RPMI7951 (cell line): ENCODE data around the gene HORMAD2. TPM values are rescaled to one million over a fixed set of nuclear protein-coding genes. Genes with fewer than 3 reads are reported as not detected.
"Not testable (repeated sequence)": the region's sequence is repeated elsewhere in the genome, so short reads cannot be mapped to it uniquely, and the experiment has no call there.

ENCODE experiments used
- DNase-seq: peaks from one replicate; pipeline ENCODE4 v3.0.0-alpha.2; 2012; ENCODE audit warnings: low read depth
- total RNA-seq: library from RNA; depleted of rRNA; stranded (reverse); fragments of >200 nt; shearing (Covaris generic); gene quantifications from 2 replicates; pipeline ENCODE4 v1.2.3, GENCODE V29; 2014

HORMAD2 gene
- total RNA-seq, 1 experiment from 2014 or later, result not detected

DNA sequence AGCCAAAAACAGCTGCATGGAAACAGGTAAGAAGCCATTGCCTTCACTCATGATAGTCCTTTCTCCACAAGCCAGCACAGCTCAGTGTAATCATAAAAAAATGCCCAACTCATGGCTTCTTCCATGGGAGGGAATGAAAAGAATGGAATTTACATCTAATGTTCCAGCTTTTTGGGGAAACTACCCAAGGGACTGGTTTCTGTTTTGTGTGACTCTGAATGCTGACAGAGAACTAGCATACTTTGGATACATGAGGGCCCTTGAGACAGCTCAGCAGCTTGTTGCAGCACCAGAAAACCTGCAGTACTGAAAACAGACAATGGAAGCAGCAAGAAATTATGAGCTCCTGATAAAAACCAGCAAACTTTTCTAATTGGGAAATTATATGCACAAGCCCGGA, 24.2 kb upstream of the HORMAD2 start:
- DNase-seq, result no peak

DNA sequence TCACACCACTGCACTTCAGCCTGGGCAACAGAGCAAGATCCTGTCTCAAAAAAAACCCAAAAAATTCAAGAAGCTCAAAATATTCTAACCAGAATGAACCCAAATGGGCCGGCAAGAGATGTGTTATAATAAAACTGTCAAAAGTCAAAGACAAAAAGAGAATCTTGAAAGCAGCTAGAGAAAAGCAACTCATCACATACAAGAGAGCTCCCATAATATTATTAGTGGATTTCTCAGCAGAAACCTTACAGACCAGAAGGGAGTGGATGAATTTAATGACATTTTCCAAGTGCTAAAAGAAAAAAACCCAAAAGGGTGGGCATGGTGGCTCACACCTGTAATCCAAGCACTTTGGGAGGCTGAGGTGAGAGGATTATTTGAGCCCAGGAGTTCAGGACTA, 22.9 kb upstream of the HORMAD2 start:
- DNase-seq, result no peak

DNA sequence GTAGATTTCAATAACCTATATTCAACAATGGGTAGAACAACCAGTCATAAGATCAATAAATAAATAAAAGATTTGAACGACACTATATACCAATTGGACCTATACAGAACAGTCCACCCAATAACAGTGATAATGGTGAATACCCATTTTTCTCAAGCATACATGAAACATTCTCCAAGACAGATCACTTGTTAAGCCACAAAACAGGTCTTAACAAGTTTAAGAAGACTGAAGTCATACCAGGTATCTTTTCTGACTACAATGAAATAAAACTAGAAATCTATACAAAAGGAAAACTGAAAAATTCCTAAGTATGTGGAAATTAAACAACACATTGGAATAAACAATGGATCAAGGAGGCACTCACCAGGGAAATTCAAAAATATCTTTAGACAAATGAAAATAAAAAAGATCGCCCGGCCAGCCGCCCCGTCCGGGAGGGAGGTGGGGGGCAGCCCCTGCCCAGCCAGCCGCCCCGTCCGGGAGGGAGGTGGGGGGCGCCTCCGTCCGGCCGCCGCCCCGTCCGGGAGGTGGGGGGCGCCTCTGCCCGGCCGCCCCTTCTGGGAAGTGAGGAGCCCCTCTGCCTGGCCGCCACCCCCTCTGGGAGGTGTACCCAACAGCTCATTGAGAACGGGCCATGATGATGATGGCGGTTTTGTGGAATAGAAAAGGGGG, 20.8 kb upstream of the HORMAD2 start:
- not testable (repeated sequence) for DNase-seq

DNA sequence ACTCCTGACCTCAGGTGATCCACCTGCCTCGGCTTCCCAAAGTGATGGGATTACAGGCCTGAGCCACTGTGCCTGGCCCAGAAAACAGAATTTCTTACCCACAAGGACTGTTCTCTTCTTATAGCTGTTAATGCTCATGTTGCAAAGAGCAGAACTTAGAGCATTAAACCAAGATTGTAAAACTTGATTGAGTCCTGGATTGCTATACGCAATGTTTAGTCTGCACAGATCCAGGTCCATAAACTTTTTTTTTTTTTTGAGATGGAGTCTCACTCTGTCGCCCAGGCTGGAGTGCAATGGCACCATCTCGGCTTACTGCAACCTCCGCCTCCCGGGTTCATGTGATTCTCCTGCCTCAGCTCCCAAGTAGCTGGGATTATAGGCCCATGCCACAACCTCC, 19.2 kb upstream of the HORMAD2 start:
- DNase-seq, result not testable (repeated sequence)

DNA sequence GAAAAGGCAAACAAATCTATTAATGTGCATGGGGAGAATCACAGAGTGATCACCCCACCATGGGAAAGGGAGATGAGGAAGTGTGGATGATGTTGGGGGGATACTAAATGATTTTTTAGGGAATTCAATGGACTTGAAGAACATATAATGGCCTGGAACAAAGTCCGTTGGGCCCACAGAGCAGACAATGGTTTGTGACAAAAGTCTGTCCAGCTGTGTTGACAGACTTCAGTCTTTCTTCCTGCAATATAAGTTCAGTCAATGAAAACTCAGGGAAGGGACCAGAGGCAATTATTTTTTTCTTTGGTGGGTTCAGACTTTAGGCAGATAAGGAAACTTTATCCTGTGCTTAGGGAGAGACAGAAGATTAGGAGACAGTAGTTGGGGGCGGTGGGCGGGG, 18.0 kb upstream of the HORMAD2 start:
- no peak for DNase-seq

DNA sequence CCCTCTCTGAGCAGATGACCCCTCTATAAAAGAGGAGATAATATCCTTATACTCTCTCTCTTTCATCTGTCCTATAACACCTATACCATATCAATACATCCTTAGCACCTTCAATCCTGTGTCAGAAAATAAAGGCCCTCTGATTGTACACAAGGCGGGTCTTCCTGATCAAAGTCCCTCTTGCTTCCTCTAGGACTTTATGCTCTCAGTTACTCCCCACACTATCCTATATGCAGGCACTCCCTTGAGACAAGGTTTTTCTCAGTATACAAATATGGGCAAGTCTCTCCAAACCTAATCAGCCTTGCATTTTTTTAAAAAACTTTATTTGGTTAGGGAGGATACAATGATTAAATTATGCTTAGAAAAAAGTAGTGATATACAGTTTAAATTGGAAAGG, 17.3 kb upstream of the HORMAD2 start:
- DNase-seq, result no peak

DNA sequence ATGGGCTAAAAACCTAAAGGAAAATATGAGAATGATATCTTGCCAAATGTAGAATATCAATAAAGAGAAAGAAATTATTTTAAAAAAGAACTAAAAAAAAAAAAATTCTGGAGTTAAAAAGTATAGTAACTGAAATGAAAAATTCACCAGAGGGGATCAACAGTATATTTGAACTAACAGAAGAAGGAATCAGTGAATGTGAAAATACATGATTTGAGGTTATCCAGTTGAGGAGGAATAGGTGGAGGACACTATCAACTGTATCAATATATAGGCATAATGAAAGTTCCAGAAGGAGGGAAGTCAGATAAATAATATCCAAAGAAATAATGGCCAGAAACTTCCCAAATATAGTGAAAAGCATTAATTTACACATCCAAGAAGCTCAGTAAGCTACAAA, 16.1 kb upstream of the HORMAD2 start:
- DNase-seq, result no peak

DNA sequence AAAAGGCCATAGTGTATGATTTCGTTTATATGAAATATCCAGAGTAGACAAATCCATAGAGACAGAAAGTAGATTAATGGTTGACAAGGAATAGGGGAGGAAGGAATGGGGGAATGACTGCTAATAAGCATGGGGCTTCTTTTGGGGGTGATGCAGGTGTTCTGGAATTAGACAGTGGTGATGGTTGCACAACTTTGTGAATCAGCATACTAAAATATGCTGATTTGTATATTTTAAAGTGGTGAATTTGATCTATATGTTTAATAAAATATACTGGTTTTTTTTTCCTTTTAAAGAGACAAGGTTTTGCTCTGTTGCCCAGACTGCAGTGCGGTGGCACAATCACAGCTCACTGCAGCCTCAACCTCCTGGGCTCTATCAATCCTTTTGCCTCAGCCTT, 6.5 kb upstream of the HORMAD2 start:
- no peak for DNase-seq

DNA sequence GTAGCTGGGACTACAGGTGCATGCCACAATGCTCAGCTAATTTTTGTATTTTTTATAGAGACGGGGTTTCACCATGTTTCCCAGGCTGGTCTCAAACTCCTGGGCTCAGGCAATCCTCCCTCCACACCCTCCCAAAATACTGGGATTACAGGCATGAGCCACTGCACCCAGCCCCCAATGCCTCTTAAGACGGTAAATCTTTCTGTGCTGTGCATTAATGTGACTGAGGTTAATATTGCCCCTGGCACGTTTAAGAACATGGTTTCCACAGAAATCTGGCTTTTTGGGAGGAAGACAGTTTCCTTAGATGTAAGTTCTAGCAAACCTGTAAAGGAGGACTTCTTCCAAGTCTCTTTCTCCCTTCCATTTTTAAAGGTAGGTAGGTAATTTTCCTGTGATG, 6.1 kb upstream of the HORMAD2 start:
- DNase-seq, result no peak

DNA sequence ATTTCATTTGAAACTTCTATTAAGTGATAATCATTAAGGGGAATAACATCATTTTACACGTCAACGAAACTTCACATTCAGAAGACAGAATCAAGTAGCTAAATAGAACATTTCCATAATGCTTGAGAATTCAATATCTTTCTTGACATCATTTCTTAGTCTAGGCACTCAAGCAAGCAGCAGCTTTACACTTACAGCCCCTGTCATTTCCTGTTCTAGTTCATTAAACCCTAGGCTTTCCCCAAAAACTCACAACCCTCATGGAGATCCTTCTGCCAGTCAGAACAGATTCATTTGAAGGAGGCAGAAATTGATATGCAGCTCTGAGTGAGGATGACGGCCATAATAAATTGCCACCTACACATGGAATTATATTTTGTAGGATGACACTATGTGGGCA, 5.3 kb upstream of the HORMAD2 start:
- DNase-seq, result no peak

DNA sequence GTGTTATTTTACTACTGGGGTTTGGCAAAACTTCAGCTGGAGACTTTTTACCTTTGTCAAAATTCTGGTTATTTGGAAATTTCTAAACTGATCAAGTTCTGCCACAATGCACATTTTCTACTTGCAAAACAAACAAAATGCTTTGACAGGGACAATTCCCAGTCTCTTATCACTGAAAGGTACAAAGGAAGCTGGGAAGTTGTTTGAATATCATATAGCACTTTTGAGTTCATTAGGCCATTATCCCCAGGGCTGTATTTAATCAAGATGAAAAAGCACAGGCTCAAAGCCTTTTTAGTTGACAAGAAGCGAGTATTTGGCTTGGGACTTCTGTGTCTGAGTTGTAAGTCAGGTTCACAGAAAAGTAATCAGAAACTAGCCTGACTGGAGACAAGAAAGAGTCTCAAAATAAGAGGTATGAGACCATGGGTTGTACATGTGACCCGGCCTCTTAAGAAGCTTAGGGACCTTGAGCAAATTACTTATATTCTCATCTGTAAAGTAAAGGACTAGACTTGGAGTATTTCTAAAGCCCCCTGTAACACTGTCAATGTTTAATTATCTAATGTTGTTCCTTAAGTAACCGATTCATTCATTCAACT, 2.9 kb upstream of the HORMAD2 start:
- DNase-seq, result no peak

DNA sequence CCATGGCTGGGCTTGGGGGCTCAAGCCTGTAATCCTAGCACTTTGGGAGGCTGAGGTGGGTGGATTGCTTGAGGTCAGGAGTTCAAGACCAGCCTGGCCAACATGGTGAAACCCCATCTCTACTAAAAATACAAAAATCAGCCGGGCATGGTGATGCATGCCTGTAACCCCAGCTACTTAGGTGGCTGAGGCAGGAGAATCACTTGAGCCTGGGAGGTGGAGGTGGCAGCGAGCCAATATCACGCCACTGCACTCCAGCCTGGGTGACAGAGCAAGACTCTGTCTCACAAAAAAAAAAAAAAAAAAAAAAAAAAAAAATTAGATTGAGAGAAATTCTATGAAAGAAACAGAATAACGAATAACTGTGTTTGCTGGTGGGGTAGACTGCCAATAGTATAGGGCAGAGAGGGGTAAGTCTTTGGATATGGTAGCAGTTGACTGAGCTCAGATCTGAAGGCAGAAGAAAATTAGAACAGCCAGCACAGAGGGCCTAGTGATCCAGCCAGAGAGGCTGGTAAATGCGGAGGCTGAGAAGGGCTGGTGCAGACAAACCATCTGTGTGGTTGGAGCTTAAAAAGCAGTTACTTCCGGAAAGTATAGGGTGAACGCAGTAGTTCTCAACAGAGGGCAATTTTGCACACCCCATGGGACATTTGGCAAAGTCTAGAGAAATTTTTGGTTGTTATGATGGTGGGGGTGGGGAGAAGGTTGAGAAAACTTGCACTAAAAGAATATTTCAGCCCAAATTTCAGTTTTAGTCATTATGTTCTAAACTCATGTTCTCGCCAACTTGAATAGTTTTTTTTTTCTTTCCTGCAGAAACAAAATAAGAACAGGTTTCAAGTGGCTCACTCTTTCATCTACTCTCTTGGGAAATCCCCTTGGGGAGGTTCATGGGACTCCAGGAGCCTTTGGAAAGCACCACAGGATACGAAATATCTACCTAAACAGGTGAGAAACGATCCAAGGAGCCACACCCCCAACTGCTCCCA, 1.6 kb upstream of the HORMAD2 start:
- DNase-seq, result no peak

DNA sequence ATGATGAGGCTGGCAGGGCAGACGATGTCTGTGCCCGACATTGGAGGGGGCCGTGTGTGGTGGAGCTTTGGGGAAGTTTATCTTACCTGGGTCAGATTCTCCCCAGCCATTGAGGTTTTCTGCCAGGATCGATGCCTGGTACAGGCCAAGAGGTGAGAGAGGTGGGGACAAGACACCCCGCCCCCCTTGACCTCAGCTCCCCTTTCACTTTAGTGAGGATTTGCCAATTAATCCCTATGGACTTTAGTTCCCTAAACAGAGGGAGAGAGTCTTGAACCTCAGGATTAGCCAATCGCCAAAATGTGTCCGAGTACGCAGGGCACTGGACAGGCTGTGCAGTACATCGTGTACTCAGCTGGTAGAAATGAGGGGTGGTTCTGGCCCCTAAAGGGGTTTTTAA, 541 bp downstream of the HORMAD2 start:
- DNase-seq, result no peak

DNA sequence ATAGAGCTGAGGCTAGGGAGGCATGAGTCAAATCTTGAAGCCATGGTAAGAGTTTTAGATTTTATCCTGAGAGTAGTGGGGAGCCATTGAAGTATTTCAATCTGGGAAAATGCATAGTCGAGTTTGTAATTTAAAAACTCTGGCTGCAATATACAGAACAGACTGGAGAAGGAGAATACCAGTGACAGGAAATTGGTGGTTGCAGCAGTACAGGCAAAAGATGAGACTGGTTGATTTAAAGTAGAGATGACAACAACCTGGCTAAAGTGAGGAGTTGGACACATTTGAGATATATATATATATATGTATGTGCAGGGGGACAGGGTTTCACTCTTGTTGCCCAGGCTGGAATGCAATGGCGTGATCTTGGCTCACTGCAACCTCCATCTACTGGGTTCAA, 6.2 kb downstream of the HORMAD2 start:
- no peak for DNase-seq

DNA sequence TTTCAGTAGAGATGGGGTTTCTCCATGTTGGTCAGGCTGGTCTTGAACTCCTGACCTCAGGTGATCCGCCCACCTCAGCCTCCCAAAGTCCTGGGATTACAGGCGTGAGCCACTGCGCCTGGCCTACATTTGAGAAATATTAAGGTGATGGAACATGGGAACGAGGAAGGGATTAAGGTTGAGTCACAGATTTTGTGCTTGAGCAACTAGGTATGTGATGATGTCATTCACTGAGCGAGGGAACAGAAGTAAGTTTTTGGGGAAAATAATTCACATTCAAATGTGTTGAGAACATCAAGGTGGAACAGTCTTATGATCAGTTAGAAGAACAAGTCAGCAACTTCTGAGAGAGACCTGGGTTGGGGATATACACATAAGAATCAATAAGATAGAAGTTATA, 6.8 kb downstream of the HORMAD2 start:
- DNase-seq, result peak; percentile 21

DNA sequence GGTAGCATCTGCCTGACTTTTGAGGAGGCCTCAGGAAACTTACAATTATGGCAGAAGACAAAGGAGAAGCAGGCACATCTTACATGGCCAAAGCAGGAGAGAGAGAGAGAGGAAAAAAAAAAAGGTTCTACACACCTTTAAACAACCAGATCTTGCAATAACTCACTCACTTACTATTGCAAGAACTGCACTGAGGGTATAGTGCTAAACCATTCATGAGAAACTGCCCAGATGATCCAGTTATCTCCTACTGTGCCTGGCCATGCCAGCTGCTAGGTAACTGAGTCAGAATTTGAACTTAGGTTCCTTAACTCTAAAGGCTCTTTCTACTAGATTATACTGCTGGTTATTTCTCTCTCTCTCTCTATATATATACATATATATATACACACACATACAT, 7.3 kb downstream of the HORMAD2 start:
- DNase-seq, result no peak

DNA sequence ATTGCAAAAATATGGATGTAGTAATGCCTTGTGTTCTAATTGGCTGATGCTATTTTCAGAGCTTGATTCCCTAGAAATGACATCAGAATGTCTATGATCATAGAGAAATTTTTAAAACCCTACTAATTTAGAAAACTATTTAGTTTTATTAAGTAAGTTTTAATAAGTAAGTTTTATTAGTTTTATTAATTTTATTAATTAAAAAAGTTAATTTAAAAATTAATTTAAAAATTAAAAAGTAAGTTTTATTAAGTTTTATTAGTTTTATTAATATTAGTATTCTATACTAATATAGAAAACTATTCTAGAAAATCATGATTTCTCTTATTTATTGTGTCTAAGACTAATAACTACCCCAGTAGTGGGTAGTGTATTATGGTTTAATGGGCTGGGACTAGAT, 8.2 kb downstream of the HORMAD2 start:
- DNase-seq, result no peak

DNA sequence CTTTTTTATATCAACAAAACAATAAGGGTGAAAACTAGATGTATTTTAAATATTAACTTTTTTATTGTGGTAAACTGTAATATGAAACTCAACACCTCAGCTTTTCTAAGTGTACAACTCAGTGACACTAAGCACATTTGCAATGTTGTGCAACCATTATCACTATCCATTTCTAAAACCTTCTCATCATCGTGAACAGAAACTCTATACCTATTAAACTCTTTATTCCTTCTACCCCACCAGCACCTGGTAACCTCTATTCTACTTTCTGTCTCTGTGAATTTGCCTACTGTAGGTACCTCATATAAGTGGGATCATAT, 9.4 kb downstream of the HORMAD2 start:
- DNase-seq, result no peak

DNA sequence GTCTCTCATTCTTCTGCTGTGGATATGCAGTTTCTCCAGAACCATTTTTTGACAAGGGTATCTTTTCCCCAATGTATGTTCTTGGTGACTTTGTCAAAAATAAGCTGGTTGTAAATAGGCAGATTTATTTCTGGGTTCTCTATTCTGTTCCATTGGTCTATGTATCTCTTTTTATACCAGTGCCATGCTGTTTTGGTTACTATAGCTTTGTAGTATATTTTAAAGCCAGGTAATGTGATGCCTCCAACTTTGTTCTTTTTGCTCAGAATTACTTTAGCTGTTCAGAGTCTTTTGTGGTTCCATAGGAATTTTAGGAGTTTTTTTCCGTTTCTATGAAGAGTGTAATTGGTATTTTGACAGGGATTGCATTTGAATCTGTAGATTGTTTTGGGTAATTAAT, 12.4 kb downstream of the HORMAD2 start:
- no peak for DNase-seq

DNA sequence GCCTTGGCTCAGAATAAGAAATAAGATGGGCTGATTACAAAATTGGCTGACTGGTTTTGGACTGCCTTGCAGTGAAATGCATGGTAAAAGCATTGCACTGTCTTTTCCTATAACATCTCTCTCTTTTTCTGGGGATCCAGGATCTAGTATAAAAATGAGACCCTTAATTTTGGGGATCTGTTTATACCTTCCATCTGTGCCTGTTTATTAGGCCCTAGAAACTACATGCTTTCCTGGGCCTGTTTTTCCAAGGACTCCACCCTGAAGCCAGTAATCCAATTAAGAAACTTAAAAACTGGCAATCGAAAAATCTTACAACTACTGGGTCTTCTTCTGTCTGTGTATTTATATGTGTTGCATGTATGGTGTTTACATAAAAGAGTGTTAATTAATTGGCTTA, 14.5 kb downstream of the HORMAD2 start:
- no peak for DNase-seq

DNA sequence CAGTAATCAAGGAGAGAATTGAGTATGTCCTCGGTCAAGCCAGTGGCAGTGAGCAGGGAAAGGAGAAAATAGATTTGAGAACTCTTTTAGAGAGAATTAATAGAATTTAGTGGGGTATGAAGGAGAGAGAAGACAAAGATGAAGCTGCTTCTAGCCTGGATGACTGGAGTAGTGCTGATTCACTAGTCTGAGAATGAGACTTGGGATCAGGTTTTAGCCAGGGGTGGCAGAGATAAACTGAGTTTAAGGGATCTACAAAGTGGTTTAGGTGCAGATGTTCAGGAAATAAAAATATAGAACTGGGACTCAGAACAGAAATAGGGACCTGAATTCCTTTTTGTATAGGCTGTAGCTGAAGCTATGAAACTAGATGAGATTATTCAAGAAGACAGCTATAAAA, 17.6 kb downstream of the HORMAD2 start:
- no peak for DNase-seq

DNA sequence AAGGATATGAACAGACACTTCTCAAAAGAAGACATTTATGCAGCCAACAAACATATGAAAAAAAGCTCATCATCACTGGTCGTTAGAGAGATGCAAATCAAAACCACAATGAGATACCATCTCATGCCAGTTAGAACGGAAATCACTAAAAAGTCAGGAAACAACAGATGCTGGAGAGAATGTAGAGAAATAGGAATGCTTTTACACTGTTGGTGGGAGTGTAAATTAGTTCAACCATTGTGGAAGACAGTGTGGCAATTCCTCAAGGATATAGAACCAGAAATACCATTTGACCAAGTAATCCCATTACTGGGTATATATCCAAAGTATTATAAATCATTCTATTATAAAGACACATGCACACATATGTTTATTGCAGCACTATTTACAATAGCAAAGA, 20.5 kb downstream of the HORMAD2 start:
- DNase-seq, result not testable (repeated sequence)
